ENCODE data around the gene RPS24.

DNA sequence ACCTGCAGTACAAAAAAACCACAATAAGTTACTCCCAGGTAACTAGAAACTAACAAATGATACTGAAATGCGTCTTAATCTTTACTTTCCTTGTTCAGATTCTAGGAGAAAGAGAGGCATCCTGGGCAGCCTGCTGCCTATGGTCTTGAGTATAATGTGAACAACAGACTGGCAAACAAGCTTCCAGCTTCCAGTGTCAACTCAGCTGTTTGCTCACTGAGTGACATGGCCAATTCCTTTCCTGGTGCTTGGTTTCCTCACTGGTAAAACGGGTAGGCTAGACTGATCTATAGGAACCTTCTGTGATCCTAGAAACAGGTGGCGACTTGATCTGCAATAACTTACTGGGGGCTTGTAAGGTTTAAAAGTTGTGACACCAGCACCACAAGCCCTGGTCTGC lies 14.4 kb upstream of the RPS24 start:
- TF ChIP-seq RAD21 (IDR thresholded peaks at IDR 0.05) (no peak), TAF1 (conservative IDR thresholded peaks at IDR 0.05) (no peak), JUND (IDR thresholded peaks at IDR 0.05) (no peak), YY1 (IDR thresholded peaks at IDR 0.05) (no peak)
- TF ChIP-seq, protein P1, sequence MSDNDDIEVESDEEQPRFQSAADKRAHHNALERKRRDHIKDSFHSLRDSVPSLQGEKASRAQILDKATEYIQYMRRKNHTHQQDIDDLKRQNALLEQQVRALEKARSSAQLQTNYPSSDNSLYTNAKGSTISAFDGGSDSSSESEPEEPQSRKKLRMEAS (IDR thresholded peaks at IDR 0.05) = no peak
- TF ChIP-seq, protein P2, sequence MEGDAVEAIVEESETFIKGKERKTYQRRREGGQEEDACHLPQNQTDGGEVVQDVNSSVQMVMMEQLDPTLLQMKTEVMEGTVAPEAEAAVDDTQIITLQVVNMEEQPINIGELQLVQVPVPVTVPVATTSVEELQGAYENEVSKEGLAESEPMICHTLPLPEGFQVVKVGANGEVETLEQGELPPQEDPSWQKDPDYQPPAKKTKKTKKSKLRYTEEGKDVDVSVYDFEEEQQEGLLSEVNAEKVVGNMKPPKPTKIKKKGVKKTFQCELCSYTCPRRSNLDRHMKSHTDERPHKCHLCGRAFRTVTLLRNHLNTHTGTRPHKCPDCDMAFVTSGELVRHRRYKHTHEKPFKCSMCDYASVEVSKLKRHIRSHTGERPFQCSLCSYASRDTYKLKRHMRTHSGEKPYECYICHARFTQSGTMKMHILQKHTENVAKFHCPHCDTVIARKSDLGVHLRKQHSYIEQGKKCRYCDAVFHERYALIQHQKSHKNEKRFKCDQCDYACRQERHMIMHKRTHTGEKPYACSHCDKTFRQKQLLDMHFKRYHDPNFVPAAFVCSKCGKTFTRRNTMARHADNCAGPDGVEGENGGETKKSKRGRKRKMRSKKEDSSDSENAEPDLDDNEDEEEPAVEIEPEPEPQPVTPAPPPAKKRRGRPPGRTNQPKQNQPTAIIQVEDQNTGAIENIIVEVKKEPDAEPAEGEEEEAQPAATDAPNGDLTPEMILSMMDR (IDR thresholded peaks at IDR 0.05; ENCODE audit: low read depth, low read length, missing input control) = no peak
